Activated CD4-positive, alpha-beta memory T cell treated with anti-CD3 and anti-CD28 coated beads for 36 hours (primary cell): ENCODE measurements around the gene SLAMF7. TPM values are rescaled to one million over a fixed set of nuclear protein-coding genes. Genes with fewer than 3 reads are reported as not detected.
"Not testable (repeated sequence)": the region's sequence is repeated elsewhere in the genome, so short reads cannot be mapped to it uniquely, and the experiment has no call there.

Source experiments
- CTCF ChIA-PET: fragments of 350-600 bp; sonication (Branson Sonifier 250); formaldehyde crosslinking; loops from one replicate; lab custom pipeline; 2021; ENCODE audit warnings: antibody characterized with exemption, inconsistent platforms; lab: Charles Lee
- POLR2A ChIA-PET: fragments of 350-600 bp; sonication (Branson Sonifier 250); formaldehyde crosslinking; loops from one replicate; lab custom pipeline; 2021; ENCODE audit warnings: antibody characterized with exemption; lab: Charles Lee
- DNase-seq: peaks from one replicate; pipeline ENCODE4 v3.0.0-alpha.2; 2020
- H3K27ac Mint-ChIP-seq: one replicate; pipeline ENCODE4 v1.8.0; 2021; ENCODE audit warnings: mixed read lengths
- H3K27me3 Mint-ChIP-seq: one replicate; pipeline ENCODE4 v1.8.0; 2021; ENCODE audit warnings: mixed read lengths
- H3K36me3 Mint-ChIP-seq: one replicate; pipeline ENCODE4 v1.8.0; 2021; ENCODE audit warnings: mixed read lengths
- H3K4me1 Mint-ChIP-seq: one replicate; pipeline ENCODE4 v1.8.0; 2021; ENCODE audit warnings: low read depth, mixed read lengths
- H3K4me3 Mint-ChIP-seq: one replicate; pipeline ENCODE4 v1.8.0; 2021; ENCODE audit warnings: mild to moderate bottlenecking, mixed read lengths
- H3K9me3 Mint-ChIP-seq: one replicate; pipeline ENCODE4 v1.8.0; 2021; ENCODE audit warnings: mixed read lengths
- intact Hi-C: fragments of 100-400 bp; cut with micrococcal nuclease; formaldehyde crosslinking; loops from one replicate; pipeline ENCODE4 v1.15.1; 2023
- total RNA-seq, 2 experiments: library from RNA; stranded (reverse); gene quantifications; one replicate each; pipeline ENCODE4 v1.2.3, GENCODE V29; 2021

SLAMF7 gene
- total RNA-seq, 2 experiments from 2014 or later: 11.4 to 15.9 TPM

DNA sequence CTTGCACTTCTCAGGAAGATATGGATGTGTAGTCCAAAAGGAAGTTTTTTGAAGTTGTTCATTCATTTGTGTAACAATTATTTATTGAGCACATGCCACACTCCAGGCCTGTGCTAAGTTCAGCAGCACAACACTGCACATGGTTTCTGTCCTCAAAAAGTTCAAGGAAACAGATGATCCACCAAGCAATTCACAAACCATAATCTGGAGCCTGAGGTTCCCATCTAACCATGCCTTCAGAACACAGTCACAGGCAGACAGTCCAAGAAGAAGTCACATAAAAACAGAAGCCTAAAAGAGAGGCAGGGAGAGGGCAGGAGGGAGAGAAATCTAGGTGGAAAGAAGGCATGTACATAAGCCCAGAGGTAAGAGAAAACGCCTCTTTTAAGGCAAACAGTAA lies 29.3 kb upstream of the SLAMF7 start:
- H3K9me3 Mint-ChIP-seq: no peaks in the 10 kb centered on the region
- no peak overlapping the region for H3K27ac Mint-ChIP-seq
- intact Hi-C loops: loop anchor here (5.0 kb wide), 2 partner anchors 37 to 132 kb away; partner anchors contain the start of gene CD84
- peaks cover 33% of the 10 kb centered on the region for H3K4me1 Mint-ChIP-seq
- DNase-seq: no peak
- no peaks in the 10 kb centered on the region for H3K27me3 Mint-ChIP-seq
- ChIA-PET CTCF (interaction anchor here (1.1 to 3.1 kb wide), 3 partner anchors 29 to 280 kb away, joined by 3 to 24 read pairs (median 19); no protein-coding TSS in a partner anchor), POLR2A (interaction anchor here (1.3 to 3.3 kb wide), 4 partner anchors 34 to 1700 kb away, joined by 3 to 24 read pairs (median 10); partner anchors contain the start of genes IFI16, LY9 and SLAMF1)
- H3K4me3 Mint-ChIP-seq: no peak overlapping the region
- H3K36me3 Mint-ChIP-seq: peaks cover 21% of the 10 kb centered on the region

DNA sequence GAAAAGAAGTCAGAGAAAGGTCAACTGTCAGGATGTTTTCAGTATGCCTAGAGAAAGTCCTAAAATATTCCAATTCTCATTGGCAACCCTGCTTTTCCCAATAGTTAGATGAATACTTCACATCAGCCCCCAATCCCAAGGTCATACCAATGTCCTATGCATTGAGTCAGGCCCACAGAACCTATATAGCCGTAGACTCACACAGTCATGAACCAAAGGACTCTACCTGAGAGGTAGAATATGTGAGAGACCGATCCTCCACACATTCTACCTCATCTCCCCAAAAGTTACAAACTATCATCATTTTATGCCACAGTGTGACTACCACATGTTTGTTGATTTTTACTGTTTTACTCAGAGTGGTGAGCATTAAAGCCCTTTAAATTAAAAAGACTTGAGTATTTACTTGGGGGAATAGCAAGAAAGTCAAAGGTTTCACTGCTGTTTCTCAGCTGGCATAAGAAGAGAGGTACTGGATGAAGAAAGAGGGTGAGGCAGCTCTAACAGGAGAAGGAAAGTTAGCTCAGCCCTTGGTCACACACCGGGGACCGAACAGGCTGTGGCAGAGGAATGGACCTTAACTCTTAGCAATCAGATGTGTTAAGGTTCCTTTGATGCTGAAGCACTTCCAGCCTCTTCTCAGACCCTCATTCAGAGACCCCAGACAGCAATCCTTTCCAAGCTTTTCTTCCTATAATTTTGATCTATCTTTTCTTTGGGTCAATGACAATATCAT lies 28.4 kb upstream of the SLAMF7 start:
- CTCF ChIA-PET: interaction anchor here (0.8 to 6.1 kb wide), 8 partner anchors 13 to 69 kb away, joined by 3 to 51 read pairs (median 10); partner anchors contain the start of gene SLAMF1
- H3K9me3 Mint-ChIP-seq: no peaks in the 10 kb centered on the region
- POLR2A ChIA-PET: interaction anchor here (0.8 to 3.3 kb wide), 9 partner anchors 26 to 87 kb away, joined by 3 to 15 read pairs (median 6); partner anchors contain the start of gene SLAMF1
- H3K27me3 Mint-ChIP-seq: no peaks in the 10 kb centered on the region
- no peak overlapping the region for H3K27ac Mint-ChIP-seq
- peaks cover 14% of the 10 kb centered on the region for H3K36me3 Mint-ChIP-seq
- peaks cover 23% of the 10 kb centered on the region for H3K4me1 Mint-ChIP-seq
- intact Hi-C loops: no loop called here
- no peak overlapping the region for H3K4me3 Mint-ChIP-seq
- peak; percentile 26 for DNase-seq

DNA sequence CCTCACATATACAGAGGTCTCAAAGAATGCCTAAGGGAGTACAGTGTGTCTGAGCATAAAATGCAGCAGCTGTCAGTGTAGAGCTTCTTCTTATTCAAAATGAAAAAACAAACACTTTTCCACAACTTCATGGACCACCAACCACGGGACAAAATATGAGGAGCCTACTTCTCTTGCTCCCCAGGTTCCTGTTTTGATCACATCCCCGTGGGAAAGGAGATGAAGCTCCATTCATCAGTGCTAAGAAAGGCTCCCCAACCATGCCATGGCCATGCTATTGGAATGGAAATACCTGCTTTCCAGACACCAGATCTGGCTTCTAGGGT lies 27.8 kb upstream of the SLAMF7 start:
- Mint-ChIP-seq H3K4me1 (peaks cover 18% of the 10 kb centered on the region), H3K9me3 (no peaks in the 10 kb centered on the region), H3K36me3 (peaks cover 10% of the 10 kb centered on the region), H3K27ac (no peak overlapping the region), H3K27me3 (no peaks in the 10 kb centered on the region), H3K4me3 (no peak overlapping the region)
- ChIA-PET POLR2A (interaction anchor here (0.8 to 3.3 kb wide), 11 partner anchors 27 to 87 kb away, joined by 3 to 15 read pairs (median 5); partner anchors contain the start of gene SLAMF1), CTCF (interaction anchor here (0.5 to 6.1 kb wide), 10 partner anchors 13 to 447 kb away, joined by 3 to 51 read pairs (median 6); partner anchors contain the start of gene SLAMF1)
- DNase-seq: no peak
- intact Hi-C loops: no loop called here

DNA sequence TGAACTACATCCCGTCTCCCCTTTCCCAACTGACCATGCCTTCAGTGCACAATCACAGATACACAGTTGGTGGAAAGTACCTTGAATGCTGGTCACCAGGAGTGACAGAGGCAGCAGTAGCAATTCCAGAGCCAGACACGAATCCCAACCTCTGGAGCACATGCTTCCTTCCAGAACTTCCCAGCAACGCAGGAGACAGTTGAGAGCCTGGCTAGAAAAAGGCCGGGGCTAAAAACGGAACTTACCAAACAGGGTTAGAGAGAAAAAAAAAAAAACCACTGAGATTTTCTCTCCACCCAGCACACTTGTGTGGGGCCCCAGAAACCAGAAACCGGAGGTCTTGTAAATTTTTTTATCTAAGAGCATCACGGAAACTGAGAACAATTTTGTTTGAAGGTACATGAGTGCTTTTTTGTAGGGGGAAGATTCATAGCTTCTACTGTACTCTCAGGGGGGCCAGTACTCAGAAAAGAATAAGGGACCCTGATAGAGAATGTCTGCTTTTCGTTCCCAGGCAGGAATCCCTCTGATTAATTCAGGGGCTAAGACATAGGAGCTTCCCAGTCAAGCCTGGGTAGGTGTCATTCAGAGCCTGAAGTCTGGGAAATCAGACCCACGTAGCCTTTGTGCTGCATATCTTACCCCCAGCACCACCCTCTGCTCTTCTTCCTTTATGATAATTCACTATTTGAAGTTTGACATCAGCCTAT lies 27.3 kb upstream of the SLAMF7 start, which contains the start of gene CD48:
TSS of gene CD48 (minus strand) at position 221 of the 710 bp plus-strand sequence. CDS start at position 162, 59 bp downstream.
- Mint-ChIP-seq H3K4me3 (no peak within 1 kb of the TSS), H3K4me1 (peaks cover 17% of the 10 kb centered on the region), H3K27me3 (no peaks in the 10 kb centered on the region), H3K27ac (no peak within 1 kb of the TSS), H3K36me3 (peaks cover 8% of the 10 kb centered on the region), H3K9me3 (no peaks in the 10 kb centered on the region)
- POLR2A ChIA-PET: interaction anchor here (0.6 to 3.3 kb wide), 15 partner anchors 22 to 264 kb away, joined by 3 to 15 read pairs (median 5); partner anchors contain the start of gene SLAMF1
- CTCF ChIA-PET: interaction anchor here (0.5 to 6.1 kb wide), 11 partner anchors 12 to 446 kb away, joined by 3 to 51 read pairs (median 5); no protein-coding TSS in a partner anchor
- intact Hi-C loops: loop anchor here (1.0 kb wide), 3 partner anchors 56 to 85 kb away; no protein-coding TSS in a partner anchor
- peak; percentile 65 for DNase-seq

DNA sequence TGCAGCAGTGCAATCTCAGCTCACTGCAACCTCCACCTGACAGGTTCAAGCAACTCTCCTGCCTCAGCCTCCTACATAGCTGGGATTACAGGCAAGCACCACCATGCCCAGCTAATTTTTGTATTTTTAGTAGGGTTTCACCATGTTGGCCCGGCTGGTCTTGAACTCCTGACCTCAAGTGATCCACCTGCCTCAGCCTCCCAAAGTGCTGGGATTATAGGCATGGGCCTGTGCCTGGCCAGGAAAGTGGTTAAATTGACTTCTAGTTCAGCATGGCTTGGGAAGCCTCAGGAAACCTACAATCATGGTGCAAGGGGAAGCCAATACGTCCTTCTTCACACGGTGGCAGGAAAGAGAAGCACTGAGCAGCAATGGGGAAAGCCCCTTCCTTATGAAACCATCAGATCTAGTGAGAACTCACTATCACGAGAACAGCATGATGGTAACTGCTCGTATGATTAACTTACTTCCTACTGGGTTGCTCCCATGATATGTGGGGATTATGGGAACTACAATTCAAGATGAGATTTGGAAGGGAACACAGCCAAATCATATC lies 26.4 kb upstream of the SLAMF7 start:
- DNase-seq: peak; percentile 63
- not testable (repeated sequence) for H3K27ac Mint-ChIP-seq, H3K36me3 Mint-ChIP-seq, H3K27me3 Mint-ChIP-seq, H3K4me3 Mint-ChIP-seq, H3K9me3 Mint-ChIP-seq
- POLR2A ChIA-PET: interaction anchor here (0.7 to 3.3 kb wide), 10 partner anchors 10 to 265 kb away, joined by 3 to 15 read pairs (median 5); partner anchors contain the start of gene LY9
- H3K4me1 Mint-ChIP-seq: peaks cover 24% of the 10 kb centered on the region
- CTCF ChIA-PET: interaction anchor here (0.6 to 6.1 kb wide), 15 partner anchors 9 to 239 kb away, joined by 3 to 51 read pairs (median 5); no protein-coding TSS in a partner anchor
- intact Hi-C loops: loop anchor here (1.0 kb wide), 3 partner anchors 55 to 86 kb away; no protein-coding TSS in a partner anchor

DNA sequence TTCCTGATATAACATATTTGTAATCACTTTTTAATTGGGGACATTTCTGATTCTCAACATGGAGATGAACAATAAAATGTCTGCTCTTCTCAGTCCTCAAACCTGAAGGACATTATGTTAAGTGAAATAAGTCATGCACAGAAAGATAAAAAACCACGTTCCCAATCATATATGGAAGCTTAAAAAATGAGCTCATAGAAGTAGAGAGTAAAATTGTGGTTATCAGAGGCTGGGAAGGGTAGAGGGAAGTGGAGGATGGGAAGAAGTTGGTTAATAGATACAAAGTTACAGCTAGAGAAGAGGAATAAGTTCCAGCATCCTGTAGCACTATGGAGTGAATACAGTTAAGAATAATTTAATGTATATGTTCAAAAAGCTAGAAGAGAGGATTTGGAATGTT lies 25.9 kb upstream of the SLAMF7 start:
- Mint-ChIP-seq H3K4me3 (no peak overlapping the region), H3K36me3 (peaks cover 8% of the 10 kb centered on the region), H3K27ac (no peak overlapping the region), H3K27me3 (no peaks in the 10 kb centered on the region), H3K4me1 (peaks cover 27% of the 10 kb centered on the region), H3K9me3 (no peaks in the 10 kb centered on the region)
- no peak for DNase-seq
- CTCF ChIA-PET: interaction anchor here (0.6 to 6.1 kb wide), 13 partner anchors 8 to 238 kb away, joined by 3 to 51 read pairs (median 5); no protein-coding TSS in a partner anchor
- POLR2A ChIA-PET: interaction anchor here (1.1 to 3.3 kb wide), 5 partner anchors 10 to 83 kb away, joined by 5 to 15 read pairs (median 6); partner anchors contain the start of gene LY9
- intact Hi-C loops: no loop called here

DNA sequence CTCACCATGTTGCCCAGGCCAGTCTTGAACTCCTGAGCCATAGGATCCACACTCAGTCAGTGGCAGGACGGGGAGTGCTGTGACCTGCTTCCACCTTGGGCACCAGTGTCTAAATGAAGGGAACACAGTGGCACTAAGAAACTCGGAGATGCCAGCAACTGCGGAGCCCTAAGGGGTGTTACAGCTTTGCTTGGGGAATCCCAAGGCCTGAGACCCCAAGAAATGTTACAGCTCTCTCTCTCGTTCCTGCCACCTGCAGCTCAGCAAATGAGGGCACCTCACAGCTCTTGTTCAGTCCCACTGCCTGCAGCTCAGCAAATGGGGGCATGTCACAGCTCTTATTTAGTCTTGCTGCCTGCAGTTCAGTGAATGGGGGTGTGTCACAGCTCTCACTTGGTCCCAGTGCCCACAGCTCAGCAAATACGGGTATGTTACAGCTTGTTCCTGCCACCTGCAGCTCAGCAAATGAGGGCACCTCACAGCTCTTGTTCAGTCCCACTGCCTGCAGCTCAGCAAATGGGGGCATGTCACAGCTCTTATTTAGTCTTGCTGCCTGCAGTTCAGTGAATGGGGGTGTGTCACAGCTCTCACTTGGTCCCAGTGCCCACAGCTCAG lies 24.9 kb upstream of the SLAMF7 start:
- peaks cover 27% of the 10 kb centered on the region for H3K4me1 Mint-ChIP-seq
- H3K27me3 Mint-ChIP-seq, DNase-seq, intact Hi-C loops, H3K9me3 Mint-ChIP-seq, H3K27ac Mint-ChIP-seq, H3K36me3 Mint-ChIP-seq, H3K4me3 Mint-ChIP-seq: not testable (repeated sequence)
- CTCF ChIA-PET: interaction anchor here (0.8 to 6.1 kb wide), 7 partner anchors 10 to 123 kb away, joined by 3 to 51 read pairs (median 5); no protein-coding TSS in a partner anchor
- POLR2A ChIA-PET: interaction anchor here (1.1 kb wide), 1 partner anchor 31 kb away, joined by 6 read pairs; no protein-coding TSS in a partner anchor

DNA sequence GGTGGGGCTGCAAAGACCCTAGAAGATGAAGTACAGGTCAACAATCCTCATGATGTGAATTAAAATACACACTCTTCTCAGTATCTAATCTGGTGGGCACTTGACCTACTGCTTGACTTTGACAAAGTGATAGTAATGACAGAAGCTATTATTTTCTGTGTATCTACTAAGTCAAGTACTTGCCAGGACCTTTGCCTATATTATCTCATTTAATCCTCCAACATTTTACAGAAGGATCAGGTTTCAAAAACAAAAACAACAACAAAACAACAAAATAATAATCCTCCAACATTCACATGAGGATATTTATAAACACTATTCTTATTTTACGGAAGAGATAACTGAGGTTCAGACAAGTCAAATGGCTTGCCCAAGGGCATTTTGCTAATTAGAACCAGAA lies 23.0 kb upstream of the SLAMF7 start:
- no peaks in the 10 kb centered on the region for H3K9me3 Mint-ChIP-seq
- H3K27me3 Mint-ChIP-seq: no peaks in the 10 kb centered on the region
- CTCF ChIA-PET: interaction anchor here (0.9 to 6.1 kb wide), 8 partner anchors 8 to 121 kb away, joined by 3 to 51 read pairs (median 4); no protein-coding TSS in a partner anchor
- no peak for DNase-seq
- no peak overlapping the region for H3K27ac Mint-ChIP-seq
- POLR2A ChIA-PET: interaction anchor here (0.7 kb wide), 1 partner anchor 411 kb away, joined by 4 read pairs; no protein-coding TSS in a partner anchor
- peaks cover 36% of the 10 kb centered on the region for H3K4me1 Mint-ChIP-seq
- intact Hi-C loops: no loop called here
- no peak overlapping the region for H3K4me3 Mint-ChIP-seq
- H3K36me3 Mint-ChIP-seq: peaks cover 2% of the 10 kb centered on the region

DNA sequence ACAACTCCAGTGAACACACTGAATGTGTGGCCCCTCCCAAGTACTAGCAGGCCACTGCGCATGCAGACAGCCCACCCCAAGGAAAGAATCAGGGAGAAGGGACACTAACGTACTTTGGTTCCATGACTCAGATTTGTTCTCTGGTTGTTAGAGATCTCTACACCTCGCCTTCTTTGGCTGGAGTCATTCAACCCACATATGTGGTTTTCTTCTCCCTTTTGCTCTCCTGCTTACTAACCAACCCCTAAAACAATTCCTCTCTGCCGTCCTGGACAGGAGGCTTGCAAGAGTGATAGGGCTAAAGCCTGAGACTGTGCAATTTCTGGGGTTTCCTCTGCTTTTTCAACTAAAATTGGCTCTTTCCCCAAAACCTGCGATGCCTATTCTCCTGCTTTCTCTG lies 21.7 kb upstream of the SLAMF7 start:
- ChIA-PET CTCF (interaction anchor here (1.5 kb wide), 1 partner anchor 60 kb away, joined by 4 read pairs; no protein-coding TSS in a partner anchor), POLR2A (no interaction called here)
- peaks cover 34% of the 10 kb centered on the region for H3K4me1 Mint-ChIP-seq
- H3K27ac Mint-ChIP-seq: no peak overlapping the region
- no peaks in the 10 kb centered on the region for H3K9me3 Mint-ChIP-seq
- no peak overlapping the region for H3K4me3 Mint-ChIP-seq
- no peak for DNase-seq
- intact Hi-C loops: no loop called here
- H3K36me3 Mint-ChIP-seq: no peaks in the 10 kb centered on the region
- H3K27me3 Mint-ChIP-seq: no peaks in the 10 kb centered on the region

DNA sequence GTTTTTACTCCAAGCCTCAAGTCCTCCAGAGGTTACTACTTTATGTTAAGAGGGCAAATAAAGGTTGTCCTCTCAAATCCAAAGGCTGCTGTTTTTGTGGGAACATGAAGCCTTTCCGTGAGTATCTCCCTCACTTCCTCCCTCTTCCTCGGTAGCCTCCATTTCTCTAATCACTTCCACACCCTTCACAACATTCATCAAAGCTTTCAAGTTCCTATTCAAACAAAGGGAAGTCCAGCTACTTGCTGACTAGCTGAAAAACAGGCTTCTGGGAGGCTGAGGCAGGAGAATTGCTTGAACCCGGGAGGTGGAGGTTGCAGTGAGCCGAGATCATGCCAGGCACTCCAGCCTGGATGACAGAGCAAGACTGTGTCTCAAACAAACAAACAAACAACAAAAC lies 20.8 kb upstream of the SLAMF7 start:
- DNase-seq: no peak
- Mint-ChIP-seq H3K27ac (no peak overlapping the region), H3K36me3 (no peaks in the 10 kb centered on the region), H3K4me1 (peaks cover 34% of the 10 kb centered on the region), H3K9me3 (no peaks in the 10 kb centered on the region), H3K27me3 (no peaks in the 10 kb centered on the region), H3K4me3 (no peak overlapping the region)
- ChIA-PET CTCF (no interaction called here), POLR2A (no interaction called here)
- intact Hi-C loops: no loop called here
